Hindlimb muscle (tissue), 1 donor: ENCODE results near the gene RAB36. TPM values are rescaled to one million over a fixed set of nuclear protein-coding genes. Genes with fewer than 3 reads are reported as not detected.

ENCODE experiments used
- DNase-seq: peaks from one replicate; pipeline ENCODE4 v3.0.0-alpha.2; 2013
- polyA plus RNA-seq: library from polyadenylated mRNA; unstranded; fragments of 120-200 nt; gene quantifications from one replicate; pipeline ENCODE4 v1.2.1, GENCODE V29; 2013; ENCODE audit not compliant: insufficient read length

Gene RAB36
- polyA plus RNA-seq, 1 donor, result 1.9 TPM

DNA sequence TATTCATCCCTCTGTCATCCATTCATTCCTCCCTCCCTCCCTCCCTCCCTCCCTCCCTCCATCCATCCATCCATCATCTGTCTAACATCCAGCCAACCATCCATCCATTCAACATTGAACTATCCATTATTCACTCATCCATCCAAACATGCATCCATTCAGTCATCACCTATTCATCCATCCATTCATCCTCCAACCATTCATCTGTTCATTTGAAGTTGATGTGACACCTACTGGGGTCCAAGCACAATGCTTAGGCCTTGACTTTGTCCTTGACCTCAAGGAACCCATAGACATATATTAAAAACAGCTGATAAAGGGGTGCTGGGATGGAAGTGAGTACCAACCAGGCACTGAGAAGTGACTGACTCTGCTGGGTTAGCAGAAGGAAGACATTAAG, 61.6 kb downstream of the RAB36 start:
- DNase-seq, result no peak

DNA sequence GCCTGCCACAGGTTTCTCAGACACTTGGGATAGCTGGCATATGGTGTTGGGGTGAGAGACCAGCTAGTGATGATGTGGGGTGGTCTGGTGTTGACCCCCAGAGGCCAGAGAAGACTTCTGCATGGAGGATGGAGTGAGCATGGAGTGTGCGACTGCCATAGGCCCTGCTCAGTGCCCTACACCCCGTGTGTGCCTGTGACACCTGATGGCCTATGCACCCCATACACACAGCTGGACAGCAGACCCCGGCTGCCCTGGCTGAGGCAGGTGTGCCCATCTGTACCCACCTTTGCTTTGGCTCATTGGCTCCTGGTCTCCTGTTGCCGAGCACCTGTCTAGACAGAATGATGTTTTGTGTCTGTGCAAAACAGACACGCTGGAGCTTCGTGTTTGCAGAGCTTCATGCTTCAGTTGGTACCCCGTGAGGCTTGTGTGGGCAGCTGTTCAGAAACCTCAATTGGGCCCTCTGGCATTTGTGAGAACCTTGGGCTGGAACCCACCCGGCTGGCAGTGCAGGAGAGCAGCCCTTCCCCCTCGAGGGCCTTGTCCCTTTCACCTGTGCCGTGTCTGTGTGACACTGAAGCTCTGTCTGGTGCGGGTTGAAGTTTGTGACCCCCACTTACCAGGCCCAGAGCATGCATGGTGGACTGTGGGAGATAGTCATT, 62.6 kb downstream of the RAB36 start:
- DNase-seq, result no peak

- DNase-seq, result no peak
Observed at GRCh38 chr22:23210428-23211170, 65.3 kb downstream of the RAB36 start.

DNA sequence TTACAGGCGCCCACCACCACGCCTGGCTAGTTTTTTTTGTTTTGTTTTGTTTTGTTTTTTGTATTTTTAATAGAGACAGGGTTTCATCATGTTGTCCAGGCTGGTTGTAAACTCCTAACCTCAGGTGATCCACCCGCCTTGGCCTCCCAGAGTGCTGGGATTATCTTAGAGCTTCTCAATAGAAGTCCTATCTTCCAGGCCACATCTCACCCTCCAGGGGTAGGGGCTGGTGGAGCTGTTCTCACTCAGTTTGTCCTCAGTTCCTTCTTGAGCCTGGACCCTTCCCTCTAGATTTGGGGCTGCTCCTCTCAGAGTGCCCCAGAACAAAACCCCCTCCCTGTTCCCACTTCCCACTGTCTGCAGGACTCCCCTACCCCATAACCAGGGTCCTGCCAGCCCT, 66.3 kb downstream of the RAB36 start:
- no peak for DNase-seq

GRCh38 chr22:23212061-23213021, 67.1 kb downstream of the RAB36 start:
- DNase-seq, result no peak

DNA sequence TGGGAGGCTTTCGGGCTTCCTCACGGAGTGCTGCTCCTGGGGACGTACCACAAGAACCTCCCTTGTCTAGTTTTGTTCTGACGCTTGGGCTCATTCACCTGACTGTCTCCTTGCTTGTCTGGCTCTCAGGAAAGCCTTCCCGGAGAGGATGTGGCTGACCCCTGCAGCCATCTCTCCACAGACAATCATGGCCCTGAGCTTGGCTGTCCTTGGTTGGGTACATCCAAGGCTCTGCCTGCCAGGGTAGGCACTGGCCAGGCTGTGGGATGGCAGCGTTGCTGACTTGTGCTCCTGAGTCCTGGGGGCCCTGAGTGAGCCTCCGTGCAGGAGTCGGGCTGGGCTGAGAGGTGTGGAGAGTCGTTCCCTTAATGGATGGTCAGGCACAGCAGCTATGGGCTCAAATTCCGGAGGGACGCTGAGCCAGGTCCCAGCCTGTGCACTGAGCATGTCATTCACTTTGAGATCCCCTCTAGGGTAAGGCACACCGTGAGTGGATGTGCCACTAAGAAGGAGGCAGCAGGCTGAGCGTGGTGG, 67.8 kb downstream of the RAB36 start:
- no peak for DNase-seq

- DNase-seq, result no peak
Observed at GRCh38 chr22:23213581-23214334, 68.5 kb downstream of the RAB36 start.

Other genes starting within 250 kb of the RAB36 start
- 3.4 TPM for gene GNAZ, start 75.0 kb upstream of the RAB36 start, polyA plus RNA-seq
- gene RSPH14, start 3.5 kb upstream of the RAB36 start, polyA plus RNA-seq, result 1.7 TPM
- 18.6 TPM for gene BCR, start 35.0 kb downstream of the RAB36 start, polyA plus RNA-seq